GM19239 (cell line): ENCODE data around the gene ACSL5.
"Not testable (repeated sequence)": the region's sequence is repeated elsewhere in the genome, so short reads cannot be mapped to it uniquely, and the experiment has no call there.

Experiments
- DNase-seq: peaks from one replicate; pipeline ENCODE4 v3.0.0; 2011; ENCODE audit warnings: low spot score; ENCODE audit not compliant: insufficient read length
- FAIRE-seq: peaks from 2 replicates; lab custom pipeline; 2011; peaks lifted over from hg19 to GRCh38; lab: Jason Lieb, UNC

The ACSL5 gene

DNA sequence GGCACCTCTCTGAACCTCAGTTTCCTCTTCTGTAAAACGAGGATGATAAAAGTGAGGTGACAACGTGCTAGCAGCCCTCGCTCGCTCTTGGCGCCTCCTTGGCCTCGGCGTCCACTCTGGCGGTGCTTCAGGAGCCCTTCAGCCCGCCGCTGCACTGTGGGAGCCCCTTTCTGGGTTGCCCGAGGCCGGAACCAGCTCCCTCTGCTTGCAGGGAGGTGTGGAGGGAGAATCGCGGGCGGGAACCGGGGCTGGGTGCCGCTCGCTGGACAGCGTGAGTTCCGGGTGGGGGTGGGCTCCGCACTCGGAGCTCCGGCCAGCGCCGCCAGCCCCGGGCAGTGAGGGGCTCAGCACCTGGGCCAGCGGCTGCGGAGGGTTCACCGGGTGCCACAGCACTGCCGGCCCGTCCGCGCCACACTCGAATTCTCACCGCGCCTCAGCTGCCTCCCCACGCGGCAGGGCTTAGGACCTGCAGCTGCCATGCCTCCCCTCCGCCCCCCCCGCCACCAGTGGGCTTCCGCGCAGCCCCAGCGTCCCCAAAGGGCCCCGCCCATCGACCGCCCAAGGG is 24.3 kb upstream of the ACSL5 start:
- no peak for DNase-seq
- FAIRE-seq = no peak

DNA sequence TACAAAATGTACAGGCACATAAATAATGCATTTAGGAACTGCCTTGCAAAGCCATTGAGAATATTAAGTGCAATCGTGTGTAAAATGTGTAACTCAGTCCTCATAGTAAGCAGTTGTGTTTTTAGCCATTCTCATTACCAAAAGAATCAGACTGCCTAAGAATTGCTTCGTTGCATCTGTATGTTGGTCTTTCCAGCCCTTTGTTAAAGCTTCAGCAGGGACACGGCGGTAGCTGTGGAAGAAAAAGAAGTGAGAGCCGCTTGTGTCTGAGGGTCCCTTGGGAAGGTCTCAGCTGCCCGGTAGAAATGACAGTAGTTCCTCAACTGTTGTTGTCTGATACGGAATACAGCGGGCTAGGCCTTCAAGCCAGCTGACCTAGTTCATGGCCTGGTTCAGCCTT is 22.8 kb upstream of the ACSL5 start:
- FAIRE-seq = no peak
- DNase-seq = no peak

DNA sequence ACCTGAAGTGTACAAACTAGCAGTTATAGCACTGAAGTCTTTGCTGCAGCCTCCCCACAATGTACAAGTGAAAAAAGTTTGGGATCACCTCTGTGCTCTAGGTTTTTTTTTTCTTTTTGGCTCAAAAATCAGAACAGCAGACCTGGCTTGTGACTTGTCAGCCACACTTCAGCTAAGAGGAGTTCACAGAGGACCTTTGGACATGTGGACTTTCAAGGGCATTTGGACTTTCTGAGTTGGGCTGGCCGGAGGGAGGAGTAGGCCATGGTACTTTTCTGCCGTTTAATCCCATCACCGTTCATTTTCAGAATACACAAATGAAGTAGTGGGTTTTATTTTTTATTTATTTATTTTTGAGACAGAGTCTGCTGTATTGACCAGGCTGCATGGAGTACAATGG is 21.9 kb upstream of the ACSL5 start:
- FAIRE-seq (no peak), DNase-seq (no peak)

DNA sequence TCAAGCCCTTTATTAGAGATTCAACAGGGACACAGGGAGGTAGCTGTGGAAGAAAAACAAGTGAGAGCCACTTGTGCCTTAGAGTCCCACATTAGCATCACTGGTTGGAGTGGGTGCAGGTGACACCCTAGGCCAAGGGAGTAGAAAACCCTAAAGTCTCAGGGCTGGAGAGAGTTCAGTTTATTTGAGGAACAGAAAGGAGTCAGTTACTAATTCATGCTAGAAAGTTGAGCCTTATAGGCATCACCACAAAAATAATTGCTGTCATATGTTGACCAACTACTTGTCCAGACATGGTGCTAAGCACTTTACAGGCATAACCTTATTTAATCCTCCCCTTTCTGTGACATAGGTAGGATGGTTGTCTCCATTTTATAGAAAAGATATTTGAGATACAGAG is 20.9 kb upstream of the ACSL5 start:
- FAIRE-seq (no peak), DNase-seq (no peak)

DNA sequence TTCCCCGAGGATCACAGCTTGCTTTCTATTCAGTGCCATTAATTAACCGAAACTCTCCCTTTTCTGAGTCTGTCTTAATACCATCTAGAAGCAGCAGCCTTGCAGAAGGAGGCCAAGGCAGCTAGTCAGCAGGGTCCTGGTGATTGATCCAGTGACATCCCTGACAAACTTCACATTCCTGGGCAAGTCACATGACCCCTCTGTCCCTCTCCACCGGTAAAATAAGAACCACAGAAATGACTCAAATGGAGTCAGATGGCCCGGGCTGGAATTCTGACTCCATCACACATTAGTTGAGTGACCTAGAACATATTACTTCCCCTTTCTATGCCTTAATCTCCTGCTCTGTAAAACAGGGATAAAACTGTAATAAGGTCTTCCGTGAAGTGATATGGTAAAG is 17.2 kb upstream of the ACSL5 start:
- no peak for FAIRE-seq
- DNase-seq = no peak

DNA sequence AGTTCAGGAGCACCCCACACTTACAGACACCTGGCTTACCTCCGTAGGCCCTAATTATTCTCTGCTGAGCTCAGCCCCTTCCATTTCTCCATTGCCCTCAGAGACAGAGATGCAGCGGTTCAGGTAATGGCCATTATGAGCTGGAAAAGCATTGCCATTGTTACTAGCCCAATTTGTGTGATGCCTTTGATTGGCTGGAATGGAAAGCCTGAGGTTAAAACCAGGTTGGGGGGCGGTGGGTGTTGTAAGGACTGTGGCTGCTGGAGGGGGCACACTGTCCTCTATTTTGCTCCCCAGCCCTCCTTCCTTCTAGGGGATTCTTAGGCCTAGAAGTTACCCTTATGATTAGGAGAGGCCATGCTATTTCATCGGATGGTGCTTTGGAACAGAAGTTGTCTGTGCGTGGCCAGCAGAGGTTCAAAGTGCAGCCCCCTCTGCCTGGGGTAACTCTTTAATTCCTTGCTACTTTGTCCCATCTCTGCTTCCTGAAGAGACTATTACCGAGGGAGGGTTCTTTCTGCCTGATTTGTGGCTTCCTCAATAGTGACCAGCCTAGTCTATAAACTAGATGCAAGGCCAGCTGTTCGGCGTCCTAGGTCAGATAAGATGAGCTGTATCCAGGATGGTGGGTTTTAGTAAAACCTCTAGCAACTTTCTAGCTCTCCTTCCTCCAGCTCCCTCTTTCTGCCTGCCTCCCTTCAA is 14.2 kb upstream of the ACSL5 start:
- no peak for DNase-seq
- FAIRE-seq = no peak

DNA sequence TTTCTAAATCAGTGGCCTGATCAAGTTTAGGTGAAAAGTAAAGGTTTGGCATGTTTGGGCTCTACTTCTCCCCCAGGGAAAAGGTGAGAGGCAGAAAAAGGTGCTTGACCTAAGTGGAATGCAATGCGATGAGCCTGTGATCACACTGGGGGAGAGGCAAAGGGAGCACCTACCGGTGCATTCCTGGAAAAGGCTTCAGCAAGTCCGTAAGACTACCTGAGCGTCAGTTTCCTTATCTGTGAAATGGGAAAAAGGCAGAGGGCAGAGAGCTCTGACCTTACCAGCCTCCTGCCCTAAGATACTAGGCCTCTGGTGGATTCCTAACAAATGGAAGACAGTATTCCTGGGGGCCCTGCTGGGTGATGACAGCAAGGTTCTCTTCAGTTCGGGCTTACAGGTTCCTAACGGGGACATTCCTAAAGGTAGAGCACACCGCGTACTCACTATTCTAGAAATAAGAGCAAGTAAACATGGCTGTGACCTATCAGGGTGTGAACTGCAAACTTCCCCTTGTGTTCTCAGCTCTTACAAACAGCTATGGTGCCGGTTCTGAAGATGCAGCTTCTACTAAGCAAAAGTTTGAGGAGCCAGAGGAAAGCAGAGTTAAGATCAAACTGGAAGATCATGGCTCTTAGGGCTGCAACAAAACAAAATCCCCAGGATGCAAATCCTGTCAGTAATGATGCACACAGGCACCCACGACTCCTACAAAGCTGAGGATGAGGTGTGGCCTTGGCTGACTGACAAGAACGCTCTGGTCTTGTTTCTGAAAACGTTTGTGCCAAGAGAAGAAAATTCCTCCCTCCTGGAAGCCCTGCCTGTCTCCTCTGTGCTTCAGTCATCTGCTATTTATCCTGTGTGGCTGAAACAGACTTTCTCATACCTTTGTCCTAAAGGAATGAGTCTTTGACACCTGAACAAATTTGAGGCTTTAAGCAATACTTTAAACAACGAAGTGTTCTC is 13.3 kb upstream of the ACSL5 start:
- FAIRE-seq (no peak), DNase-seq (no peak)

DNA sequence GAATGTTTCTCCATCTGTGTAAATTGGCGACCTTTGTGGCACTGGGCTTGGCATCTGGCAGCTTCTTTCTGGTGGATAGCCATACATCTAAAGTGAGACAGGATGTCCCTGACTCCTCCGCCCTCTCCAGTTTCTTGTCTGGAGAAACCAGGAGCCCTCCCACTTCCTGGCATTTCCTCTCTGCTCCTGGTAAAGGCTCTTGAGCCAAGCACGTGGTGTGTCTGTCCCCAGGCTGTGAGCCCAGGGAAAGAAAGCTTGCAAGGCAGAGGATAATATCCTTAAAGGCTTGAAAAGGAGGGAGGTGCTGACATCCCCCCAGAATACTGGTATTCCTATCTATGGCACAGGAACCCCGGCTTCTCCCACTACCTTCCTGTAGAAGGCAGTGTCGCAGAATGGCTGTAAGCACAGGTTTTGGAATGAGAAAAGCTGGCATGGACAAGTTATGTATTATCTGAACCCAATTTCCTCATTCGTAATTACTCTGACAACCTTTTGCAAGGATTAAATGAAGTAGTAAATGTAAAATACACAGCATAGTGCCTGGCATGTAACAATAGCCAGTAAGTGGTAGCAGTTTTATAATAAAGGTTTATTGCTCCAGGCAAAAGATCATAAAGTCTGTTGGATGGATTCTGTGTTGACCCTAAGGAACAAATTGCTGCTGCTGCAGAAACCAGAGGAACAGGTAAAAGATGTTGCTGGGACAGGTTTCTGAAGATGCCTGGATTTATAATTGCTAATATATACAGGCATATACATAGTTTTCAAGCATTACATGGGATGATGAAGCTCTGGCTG is 11.8 kb upstream of the ACSL5 start:
- FAIRE-seq = no peak

DNA sequence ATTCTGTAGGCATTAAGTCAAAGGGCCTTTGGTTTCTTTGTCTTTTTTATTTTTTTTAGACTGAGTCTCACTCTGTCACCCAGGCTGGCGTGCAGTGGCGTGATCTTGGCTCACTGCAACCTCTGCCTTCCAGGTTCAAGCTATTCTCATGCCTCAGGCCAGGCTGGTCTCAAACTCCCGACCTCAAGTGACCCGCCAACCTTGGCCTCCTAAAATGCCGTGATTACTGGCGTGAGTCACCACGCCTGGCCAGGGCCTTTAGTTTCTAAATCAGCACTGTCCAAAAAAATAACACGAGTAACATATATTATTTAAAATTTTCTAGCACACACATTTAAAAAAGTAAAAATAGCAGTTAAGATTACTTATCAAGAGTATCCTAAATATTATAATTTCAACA is 11.1 kb upstream of the ACSL5 start:
- DNase-seq (no peak), FAIRE-seq (no peak)

More for the DNA sequence above, 11.8 kb upstream of the ACSL5 start:
- DNase-seq = no peak

DNA sequence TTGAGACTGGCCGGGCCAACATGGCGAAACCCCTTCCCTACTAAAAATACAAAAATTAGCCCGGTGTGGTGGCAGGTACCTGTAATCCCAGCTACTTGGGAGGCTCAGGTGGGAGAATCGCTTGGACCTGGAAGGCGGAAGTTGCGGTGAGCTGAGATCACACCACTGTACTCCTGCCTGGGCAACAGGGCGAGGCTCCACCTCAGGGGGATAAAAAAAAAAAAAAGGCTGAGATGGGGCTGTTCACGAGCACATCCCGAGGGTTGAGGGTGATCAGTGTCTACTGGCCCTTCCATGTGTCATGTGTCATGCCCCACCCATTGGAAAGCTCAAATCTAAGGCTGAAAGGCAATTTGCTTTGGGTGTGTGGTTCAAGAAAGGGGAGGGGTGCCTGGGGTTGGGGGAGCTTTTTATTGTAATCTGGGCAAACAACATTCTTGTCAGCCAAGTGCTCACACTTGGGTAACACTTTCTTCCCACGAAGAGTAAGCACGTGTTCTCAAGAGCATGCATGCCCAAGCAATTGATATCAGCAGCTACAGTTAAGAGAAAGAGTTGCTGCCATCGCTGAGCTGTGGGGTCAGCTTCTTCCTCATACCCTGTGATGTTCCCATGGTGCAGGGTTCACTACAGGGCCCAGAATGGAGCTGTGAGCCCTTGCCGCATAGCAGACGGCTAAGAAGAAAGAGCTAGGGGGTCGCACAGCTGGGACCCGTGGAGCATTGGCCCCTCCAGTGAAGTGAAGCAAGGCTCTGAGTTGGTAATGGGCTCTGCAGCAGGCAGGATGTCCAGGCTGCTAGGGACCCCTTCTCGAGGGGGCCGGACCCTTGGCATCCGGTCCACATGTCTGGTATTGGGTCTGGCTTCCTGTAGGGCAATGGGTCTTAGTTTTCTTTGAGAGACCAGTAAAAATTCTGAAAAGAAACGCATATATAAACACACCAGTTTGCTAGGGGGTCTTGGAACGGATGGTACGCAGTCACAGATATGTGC is 9.9 kb upstream of the ACSL5 start:
- DNase-seq (no peak), FAIRE-seq (no peak)

DNA sequence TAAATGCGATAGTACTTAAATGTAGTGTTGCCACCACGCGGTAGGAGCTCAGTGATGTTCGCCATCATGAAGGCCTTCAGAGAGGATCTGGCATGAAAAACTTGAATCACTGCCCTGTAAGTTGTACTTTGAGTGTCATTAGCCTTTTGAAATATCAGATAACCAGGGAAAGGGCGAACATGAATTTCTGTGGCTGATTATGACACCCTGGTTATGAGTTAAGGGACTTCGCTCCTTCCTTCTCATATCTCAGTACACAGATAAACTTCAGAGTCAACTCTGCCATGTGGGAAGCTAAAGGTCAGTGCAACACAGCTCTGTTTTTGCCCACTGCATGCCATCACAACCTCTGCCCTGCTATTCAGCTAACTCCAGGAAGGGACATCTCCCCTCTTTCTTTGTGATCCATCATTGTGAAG is 8.9 kb upstream of the ACSL5 start:
- DNase-seq = no peak
- no peak for FAIRE-seq

DNA sequence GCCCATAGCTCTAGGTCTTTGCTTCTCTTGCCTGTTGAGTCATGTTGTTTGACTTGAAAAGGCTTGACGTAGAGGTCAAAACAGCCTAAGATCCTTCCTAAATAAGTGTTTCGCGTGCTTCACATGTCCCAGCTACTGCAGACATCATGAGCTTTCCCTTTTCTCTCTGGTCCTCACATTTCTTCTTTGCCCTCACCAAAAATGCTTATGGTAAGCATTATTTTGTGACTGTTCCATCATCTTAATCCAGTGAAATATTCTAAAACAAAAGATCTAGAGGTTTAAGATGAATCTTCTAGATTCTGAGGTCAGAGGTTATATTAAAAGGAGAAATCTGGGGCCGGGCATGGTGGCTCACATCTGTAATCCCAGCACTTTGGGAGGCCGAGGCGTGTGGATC is 8.5 kb upstream of the ACSL5 start:
- FAIRE-seq = no peak

DNA sequence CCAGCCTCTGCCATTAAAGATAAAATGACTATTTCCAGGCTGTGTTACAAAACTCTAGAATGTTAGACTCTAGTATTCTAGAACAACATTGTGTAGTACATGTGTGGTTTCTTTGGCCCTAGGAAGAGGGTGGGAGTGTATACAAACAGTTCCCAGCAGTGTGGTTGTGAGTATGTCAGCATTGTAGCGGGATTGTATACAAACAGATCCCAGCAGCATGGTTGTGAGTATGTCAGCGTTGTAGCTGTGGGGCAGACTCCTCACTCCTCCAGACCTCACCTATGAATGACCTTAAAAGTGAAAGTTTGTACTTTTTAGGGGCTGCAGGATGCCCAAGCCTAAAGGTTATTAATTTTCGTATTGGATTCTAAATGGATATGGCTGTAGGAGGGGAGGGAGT is 6.9 kb upstream of the ACSL5 start:
- FAIRE-seq (no peak), DNase-seq (no peak)

More for the DNA sequence above, 8.5 kb upstream of the ACSL5 start:
- no peak for DNase-seq

DNA sequence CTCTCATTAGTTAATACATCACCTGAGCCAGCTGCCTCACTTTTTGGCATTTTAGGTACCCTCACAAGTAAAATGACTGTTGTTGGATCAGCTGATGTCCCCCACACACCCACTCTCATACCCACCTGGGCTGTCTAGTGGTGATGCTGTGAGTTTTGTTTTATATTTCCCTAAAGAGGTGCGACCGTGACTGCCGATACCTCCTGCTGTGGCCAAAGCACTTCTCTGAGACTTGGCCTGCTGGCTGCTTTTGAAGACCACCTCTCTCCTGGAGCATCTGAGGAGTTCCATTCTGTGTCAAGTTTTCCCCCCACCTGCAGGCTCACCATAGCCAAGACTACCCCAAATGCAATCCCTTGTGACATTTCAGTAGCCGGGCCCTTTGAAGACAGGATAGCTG is 6.4 kb upstream of the ACSL5 start:
- DNase-seq (no peak), FAIRE-seq (no peak)

DNA sequence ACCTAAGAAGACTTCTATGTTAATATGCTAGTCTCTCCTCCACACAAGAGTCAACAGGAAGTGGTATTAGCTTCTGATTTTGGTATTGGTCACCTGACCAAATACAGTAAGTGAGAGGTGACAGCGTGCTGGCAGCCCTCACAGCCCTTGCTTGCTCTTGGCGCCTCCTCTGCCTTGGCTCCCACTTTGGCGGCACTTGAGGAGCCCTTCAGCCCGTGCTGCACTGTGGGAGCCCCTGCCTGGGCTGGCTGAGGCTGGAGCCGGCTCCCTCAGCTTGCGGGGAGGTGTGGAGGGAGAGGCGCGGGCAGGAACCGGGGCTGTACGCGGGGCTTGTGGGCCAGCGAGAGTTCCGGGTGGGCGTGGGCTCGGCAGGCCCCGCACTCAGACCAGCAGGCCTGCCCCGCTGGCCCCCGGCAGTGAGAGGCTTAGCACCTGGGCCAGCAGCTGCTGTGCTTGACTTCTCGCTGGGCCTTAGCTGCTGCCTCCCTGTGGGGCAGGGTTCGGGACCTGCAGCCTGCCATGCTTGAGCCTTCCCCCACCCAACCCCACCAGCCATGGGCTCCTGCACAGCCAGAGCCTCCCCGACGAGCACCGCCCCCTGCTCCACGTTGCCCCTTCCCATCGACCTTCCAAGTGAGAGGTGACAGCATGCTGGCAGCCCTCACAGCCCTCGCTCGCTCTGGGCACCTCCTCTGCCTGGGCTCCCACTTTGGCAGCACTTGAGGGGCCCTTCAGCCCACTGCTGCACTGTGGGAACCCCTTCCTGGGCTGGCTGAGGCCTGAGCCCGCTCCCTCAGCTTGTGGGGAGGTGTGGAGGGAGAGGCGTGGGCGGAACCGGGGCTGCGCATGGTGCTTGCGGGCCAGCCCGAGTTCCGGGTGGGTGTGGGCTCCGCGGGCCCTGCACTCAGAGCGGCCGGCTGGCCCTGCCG is 4.2 kb upstream of the ACSL5 start:
- DNase-seq (no peak), FAIRE-seq (no peak)

DNA sequence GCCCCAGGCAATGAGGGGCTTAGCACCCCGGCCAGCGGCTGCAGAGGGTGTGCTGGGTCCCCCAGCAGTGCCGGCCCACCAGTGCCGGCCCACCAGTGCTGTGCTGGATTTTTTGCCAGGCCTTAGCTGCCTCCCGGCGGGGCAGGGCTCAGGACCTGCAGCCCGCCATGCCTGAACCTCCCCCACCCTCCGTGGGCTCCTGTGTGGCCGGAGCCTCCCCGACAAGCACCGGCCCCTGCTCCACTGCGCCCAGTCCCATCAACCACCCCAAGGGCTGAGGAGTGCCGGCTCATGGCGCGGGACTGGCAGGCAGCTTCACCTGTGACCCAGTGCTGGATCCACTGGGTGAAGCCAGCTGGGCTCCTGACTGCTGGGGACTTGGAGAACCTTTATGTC is 3.5 kb upstream of the ACSL5 start:
- no peak for FAIRE-seq

DNA sequence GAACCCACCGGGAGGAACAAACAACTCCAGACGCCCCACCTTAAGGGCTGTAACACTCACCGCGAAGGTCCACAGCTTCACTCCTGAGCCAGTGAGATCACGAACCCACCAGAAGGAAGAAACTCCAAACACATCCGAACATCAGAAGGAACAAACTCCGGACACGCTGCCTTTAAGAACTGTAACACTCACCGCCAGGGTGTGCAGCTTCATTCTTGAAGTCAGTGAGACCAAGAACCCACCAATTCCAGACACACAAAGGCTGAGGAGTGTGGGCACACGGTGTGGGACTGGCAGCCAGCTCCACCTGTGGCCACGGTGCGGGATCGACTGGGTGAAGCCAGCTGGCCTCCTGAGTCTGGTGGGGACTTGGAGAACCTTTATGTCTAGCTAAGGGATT is 2.6 kb upstream of the ACSL5 start:
- not testable (repeated sequence) for FAIRE-seq, DNase-seq

More for the DNA sequence above, 3.5 kb upstream of the ACSL5 start:
- no peak for DNase-seq

DNA sequence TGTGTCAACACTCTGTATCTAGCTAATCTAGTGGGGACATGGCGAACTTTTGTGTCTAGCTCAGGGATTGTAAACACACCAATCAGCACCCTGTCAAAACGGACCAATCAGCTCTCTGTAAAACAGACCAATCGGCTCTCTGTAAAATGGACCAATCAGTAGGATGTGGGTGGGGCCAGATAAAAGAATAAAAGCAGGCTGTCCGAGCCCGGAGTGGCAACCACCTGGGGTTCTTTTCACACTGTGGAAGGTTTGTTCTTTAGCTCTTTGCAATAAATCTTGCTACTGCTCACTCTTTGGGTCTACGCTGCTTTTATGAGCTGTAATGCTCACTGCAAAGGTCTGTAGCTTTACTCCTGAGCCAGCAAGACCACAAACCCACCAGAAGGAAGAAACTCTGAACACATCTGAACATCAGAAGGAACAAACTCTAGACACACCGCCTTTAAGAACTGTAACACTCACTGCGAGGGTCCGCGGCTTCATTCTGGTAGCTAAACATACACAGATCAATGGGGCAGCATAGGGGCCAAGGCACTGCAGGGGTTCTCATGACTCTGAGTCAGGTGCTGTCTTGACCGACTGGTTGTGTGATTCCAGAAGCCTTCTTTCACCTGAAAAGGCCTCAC is 1.6 kb upstream of the ACSL5 start:
- not testable (repeated sequence) for FAIRE-seq, DNase-seq
